GM12892 (cell line): ENCODE data around the gene CLDN20.
"Not testable (repeated sequence)": the region's sequence is repeated elsewhere in the genome, so short reads cannot be mapped to it uniquely, and the experiment has no call there.

Source experiments
- POLR2A ChIP-seq: IDR thresholded peaks from 2 replicates; pipeline ENCODE4 v1.6.1; 2011; ENCODE audit warnings: low read depth, low read length, control low read depth
- POLR2AphosphoS5 ChIP-seq: IDR thresholded peaks from 2 replicates; pipeline ENCODE4 v1.6.1; 2011; ENCODE audit warnings: low read depth, low read length, control low read depth
- TAF1 ChIP-seq: IDR thresholded peaks from 2 replicates; pipeline ENCODE4 v1.6.1; 2011; ENCODE audit warnings: low read depth, mild to moderate bottlenecking, control low read depth, low read length, borderline replicate concordance

DNA sequence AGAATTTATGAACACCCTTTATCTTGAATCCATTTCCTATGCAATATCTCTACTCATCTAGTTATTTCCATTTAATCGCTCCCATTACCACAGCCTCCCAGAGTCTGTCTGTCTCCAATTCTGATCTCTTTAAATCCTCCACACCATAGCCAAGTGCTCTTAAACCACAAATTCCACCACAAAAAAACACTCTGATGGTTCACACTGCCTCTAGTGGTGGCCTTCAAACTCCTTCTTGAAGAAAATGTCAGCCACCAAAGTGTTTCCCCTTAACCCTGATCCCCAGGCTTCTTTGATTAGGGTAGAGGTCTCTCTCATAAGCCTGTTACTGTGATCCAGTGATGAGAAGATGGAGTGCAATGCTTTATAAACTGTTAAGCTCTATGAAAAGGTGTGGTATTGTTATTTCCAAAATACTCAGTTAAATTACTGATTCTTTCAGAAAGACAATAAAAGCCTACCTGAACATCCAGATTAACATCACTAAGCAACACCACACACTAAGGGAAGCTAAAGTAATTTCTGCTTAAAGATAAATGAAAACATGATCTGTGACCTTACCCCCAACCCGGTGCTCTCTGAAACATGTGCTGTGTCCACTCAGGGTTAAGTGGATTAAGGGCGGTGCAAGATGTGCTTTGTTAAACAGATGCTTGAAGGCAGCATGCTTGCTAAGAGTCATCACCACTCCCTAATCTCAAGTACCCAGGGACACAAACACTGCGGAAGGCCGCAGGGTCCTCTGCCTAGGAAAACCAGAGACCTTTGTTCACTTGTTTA is 4.5 kb downstream of the CLDN20 start:
- TF ChIP-seq POLR2A, POLR2AphosphoS5, TAF1: not testable (repeated sequence)
